DND-41 (cell line): Measurements from ENCODE around the gene KLF9.

ENCODE experiments used
- ATAC-seq: fragments of 200-7000 bp; cut with Tn5 transposase; 3 replicates; pipeline ENCODE4 v1.9.1; 2021; ENCODE audit warnings: low read depth; ENCODE audit not compliant: insufficient read depth
- DNase-seq: peaks from one replicate; pipeline ENCODE4 v3.0.0-alpha.2; 2020
- H2AFZ ChIP-seq: 2 replicates; pipeline ENCODE4 v1.6.0; 2012; ENCODE audit warnings: low read depth, low read length
- H3K27ac ChIP-seq: 2 replicates; pipeline ENCODE4 v1.5.1; 2012; ENCODE audit warnings: low read length, inconsistent platforms
- H3K27me3 ChIP-seq: fragments of 200-600 bp; sonication (generic); 2 replicates; pipeline ENCODE4 v1.6.0; 2012; ENCODE audit warnings: low read length, mild to moderate bottlenecking, inconsistent platforms; ENCODE audit not compliant: insufficient read depth, poor library complexity
- H3K36me3 ChIP-seq: 2 replicates; pipeline ENCODE4 v1.5.1; 2012; ENCODE audit warnings: low read length, inconsistent platforms; ENCODE audit not compliant: insufficient read depth
- H3K4me1 ChIP-seq: 2 replicates; pipeline ENCODE4 v1.5.1; 2012; ENCODE audit warnings: mild to moderate bottlenecking, low read length; ENCODE audit not compliant: insufficient read depth
- H3K4me2 ChIP-seq: 2 replicates; pipeline ENCODE4 v1.6.0; 2012; ENCODE audit warnings: mild to moderate bottlenecking, moderate library complexity, low read length, inconsistent platforms; ENCODE audit not compliant: insufficient read depth
- H3K4me3 ChIP-seq, 2 experiments: fragments of 200-600 bp in 1 of 2; shearing (Covaris generic) in 1 of 2; 2 replicates each; pipeline ENCODE4 v1.5.1; 2012 to 2016; ENCODE audit warnings: inconsistent platforms in 2 of 2, low read length in 2 of 2, mild to moderate bottlenecking in 2 of 2, low read depth in 1 of 2, moderate library complexity in 1 of 2
- H3K79me2 ChIP-seq: 2 replicates; pipeline ENCODE4 v1.6.0; 2012; ENCODE audit warnings: low read length, inconsistent platforms; ENCODE audit not compliant: insufficient read depth
- H3K9ac ChIP-seq: 2 replicates; pipeline ENCODE4 v1.6.0; 2012; ENCODE audit warnings: low read depth, mild to moderate bottlenecking, inconsistent platforms, low read length, moderate library complexity
- H3K9me3 ChIP-seq: 2 replicates; pipeline ENCODE4 v1.5.1; 2012; ENCODE audit warnings: low read length, moderate library complexity, mild to moderate bottlenecking, inconsistent platforms; ENCODE audit not compliant: insufficient read depth, severe bottlenecking
- H4K20me1 ChIP-seq: 2 replicates; pipeline ENCODE4 v1.6.0; 2012; ENCODE audit warnings: low read length; ENCODE audit not compliant: insufficient read depth
- CTCF ChIP-seq: IDR thresholded peaks from 2 replicates; pipeline ENCODE4 v1.5.1; 2012; ENCODE audit warnings: borderline replicate concordance, low read length, moderate library complexity, mild to moderate bottlenecking; ENCODE audit not compliant: poor library complexity, severe bottlenecking; ENCODE audit errors: extremely low read depth
- EZH2 ChIP-seq: IDR thresholded peaks from 3 replicates; pipeline ENCODE4 v1.6.1; 2012; ENCODE audit warnings: borderline replicate concordance, low read depth, mild to moderate bottlenecking, moderate library complexity, low read length, inconsistent platforms; ENCODE audit not compliant: severe bottlenecking

KLF9 gene

DNA sequence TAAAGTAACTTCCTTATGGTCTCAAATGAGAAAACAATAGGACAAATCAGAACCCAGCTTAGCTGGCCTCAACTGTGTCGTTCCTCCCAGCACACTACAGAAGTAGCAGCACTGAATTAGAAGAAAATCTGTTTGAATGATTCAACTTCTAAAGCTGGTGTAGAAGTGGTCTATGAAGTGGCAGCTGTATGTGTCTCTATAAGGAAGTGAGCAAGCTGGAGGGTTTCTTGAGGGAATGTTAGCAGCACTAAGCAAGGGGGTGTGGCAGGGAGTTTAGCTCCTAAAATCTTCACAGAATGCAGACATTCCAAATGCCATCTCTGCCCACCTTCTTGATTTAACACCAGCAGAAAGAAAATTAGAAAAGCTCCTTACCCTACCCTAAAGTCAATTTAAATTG, 4.1 kb downstream of the KLF9 start:
- H3K9ac ChIP-seq: no peak overlapping the region
- H3K9me3 ChIP-seq: no peaks in the 10 kb centered on the region
- DNase-seq: no peak
- no peaks in the 10 kb centered on the region for H4K20me1 ChIP-seq
- H3K4me1 ChIP-seq: peaks cover 17% of the 10 kb centered on the region
- no peak overlapping the region for H2AFZ ChIP-seq
- no peak overlapping the region for H3K4me2 ChIP-seq
- peak; percentile 39; the same call in 2 of the 3 replicates for ATAC-seq
- H3K36me3 ChIP-seq: no peaks in the 10 kb centered on the region
- no peaks in the 10 kb centered on the region for H3K27me3 ChIP-seq
- TF ChIP-seq CTCF: no peak
- TF ChIP-seq EZH2: no peak
- H3K79me2 ChIP-seq: no peaks in the 10 kb centered on the region
- H3K4me3 ChIP-seq: no peak overlapping the region
- H3K27ac ChIP-seq: no peak overlapping the region

GRCh38 chr9:70409800-70410199, 4.7 kb downstream of the KLF9 start:
- Histone ChIP-seq H3K36me3 (no peaks in the 10 kb centered on the region), H2AFZ (no peak overlapping the region), H4K20me1 (no peaks in the 10 kb centered on the region), H3K4me1 (peaks cover 17% of the 10 kb centered on the region), H3K9me3 (no peaks in the 10 kb centered on the region), H3K9ac (no peak overlapping the region), H3K79me2 (no peaks in the 10 kb centered on the region), H3K27me3 (no peaks in the 10 kb centered on the region), H3K27ac (no peak overlapping the region), H3K4me3 (no peak overlapping the region), H3K4me2 (no peak overlapping the region)
- DNase-seq (no peak), ATAC-seq (no peak)
- TF ChIP-seq EZH2 (no peak), CTCF (no peak)

- Histone ChIP-seq H3K9ac (no peak overlapping the region), H3K4me2 (no peak overlapping the region), H2AFZ (no peak overlapping the region), H3K27ac (no peak overlapping the region), H3K9me3 (no peaks in the 10 kb centered on the region), H3K4me1 (peaks cover 17% of the 10 kb centered on the region), H3K27me3 (no peaks in the 10 kb centered on the region), H3K36me3 (no peaks in the 10 kb centered on the region), H3K4me3 (no peak overlapping the region), H3K79me2 (no peaks in the 10 kb centered on the region), H4K20me1 (no peaks in the 10 kb centered on the region)
- ATAC-seq (no peak), DNase-seq (no peak)
- TF ChIP-seq EZH2 (no peak), CTCF (no peak)
Observed at GRCh38 chr9:70409280-70409679, 5.2 kb downstream of the KLF9 start.

GRCh38 chr9:70408393-70409040, 5.9 kb downstream of the KLF9 start:
- Histone ChIP-seq H3K4me3 (no peak overlapping the region), H3K27me3 (no peaks in the 10 kb centered on the region), H3K36me3 (no peaks in the 10 kb centered on the region), H3K9ac (no peak overlapping the region), H3K4me1 (peaks cover 17% of the 10 kb centered on the region), H3K79me2 (no peaks in the 10 kb centered on the region), H4K20me1 (no peaks in the 10 kb centered on the region), H3K27ac (no peak overlapping the region), H3K9me3 (no peaks in the 10 kb centered on the region), H3K4me2 (no peak overlapping the region), H2AFZ (no peak overlapping the region)
- DNase-seq (no peak), ATAC-seq (no peak)
- TF ChIP-seq EZH2: no peak
- no peak for TF ChIP-seq CTCF
